NCI-H1930 (cell line): ENCODE results near the gene HMGXB3.

Experiments used
- DNase-seq, 2 experiments: peaks; one replicate each; lab custom pipeline; 2025; lab: John Stamatoyannopoulos, UW

The HMGXB3 gene

DNA sequence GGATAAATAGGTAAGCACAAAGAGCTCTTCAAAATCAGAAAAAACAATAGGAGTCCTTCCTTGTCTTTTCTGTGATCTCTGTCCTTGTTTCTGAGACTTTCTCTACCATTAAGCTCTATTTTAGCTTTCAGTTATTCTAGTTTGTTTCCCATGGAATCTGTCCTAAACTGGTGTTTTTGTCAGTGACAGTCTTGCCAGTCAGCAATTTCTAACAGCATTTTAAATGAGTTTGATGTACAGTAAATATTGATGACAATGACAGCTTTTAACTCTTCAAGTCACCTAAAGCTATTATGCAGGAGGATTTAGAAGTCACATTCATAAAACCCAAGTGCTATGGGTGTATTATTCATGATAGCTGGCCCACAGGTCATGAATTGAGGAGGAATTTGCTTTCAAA lies 18.0 kb upstream of the HMGXB3 start:
- DNase-seq = no peak

DNA sequence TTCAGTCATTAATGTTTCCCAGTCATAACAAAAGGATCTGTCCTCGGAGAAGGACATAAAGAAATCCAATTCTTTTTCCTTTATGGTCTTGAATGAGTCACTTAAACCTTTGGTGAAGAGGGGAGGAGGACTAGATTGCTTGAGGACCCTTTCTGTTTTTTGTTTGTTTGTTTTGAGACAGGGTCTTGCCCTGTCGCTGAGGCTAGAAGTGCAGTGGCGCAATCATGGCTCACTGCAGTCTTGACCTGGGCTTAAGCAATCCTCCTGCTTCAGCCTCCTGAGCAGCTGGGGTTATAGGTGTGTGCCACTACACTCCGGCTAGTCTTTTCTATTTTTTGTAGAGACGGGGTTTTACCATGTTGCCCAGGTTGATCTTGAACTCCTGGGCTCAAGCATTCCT lies 12.4 kb upstream of the HMGXB3 start:
- DNase-seq = no peak

- peak; percentile 7 to 41 for DNase-seq
Observed at GRCh38 chr5:149990518-149991376, 9.8 kb upstream of the HMGXB3 start.

DNA sequence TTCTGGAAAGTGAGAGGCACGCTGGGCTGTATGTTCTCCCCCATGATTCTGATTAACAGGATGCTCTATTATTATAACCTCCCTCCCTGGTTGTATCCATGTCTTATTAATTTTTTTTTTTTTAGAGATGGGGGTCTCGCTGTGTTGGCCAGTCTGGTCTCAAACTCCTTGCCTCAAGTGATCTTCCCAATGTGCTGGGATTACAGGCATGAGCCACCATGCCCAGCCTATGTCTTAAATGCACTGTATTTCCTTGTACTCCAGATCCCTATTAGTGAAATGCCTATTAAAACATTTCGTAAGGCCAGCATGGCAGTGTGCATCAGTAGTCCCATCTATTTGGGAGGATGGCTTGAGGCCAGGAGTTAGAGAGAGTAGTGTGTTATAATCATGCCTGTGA lies 7.1 kb upstream of the HMGXB3 start:
- no peak for DNase-seq

DNA sequence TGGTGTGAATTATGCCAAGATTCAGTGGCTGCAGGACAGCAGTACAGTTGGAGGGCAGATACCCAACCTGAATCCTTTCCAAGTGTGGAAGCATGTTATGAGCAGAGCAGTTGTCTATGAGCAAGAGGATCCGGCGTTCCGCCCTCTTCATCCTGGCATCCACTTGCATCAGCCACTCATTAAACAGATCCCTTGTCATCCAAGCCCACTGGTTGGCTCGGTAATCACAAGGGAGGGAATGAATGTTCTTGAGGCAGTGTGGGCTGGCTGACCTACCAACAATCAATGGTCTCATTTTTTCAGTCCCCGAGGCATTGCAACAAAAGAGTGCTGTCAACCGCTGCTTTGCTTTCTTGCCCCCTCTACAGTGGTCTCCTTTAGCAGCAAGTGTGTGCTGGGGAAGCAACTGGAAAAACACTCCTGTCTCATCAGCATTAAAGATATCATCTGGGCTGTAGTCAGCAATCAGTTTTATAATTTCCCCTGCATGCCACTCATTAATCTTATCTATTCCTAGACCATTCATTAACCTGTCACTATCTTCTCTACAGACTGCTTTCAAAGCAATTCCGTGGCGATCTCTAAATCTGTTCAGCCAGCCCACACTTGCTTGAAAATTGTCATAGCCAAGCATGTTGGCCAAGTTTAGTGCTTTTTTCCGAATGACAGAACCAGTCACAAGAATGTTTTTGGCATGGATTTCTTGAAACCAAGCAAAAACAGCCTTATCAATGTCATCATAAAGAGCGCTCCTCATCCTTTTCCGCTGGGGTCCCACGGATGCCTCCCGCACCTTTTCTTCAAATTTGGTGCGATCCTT lies 4.9 kb upstream of the HMGXB3 start:
- no peak for DNase-seq

GRCh38 chr5:149996205-149996890 lies 4.2 kb upstream of the HMGXB3 start:
- no peak for DNase-seq

GRCh38 chr5:149998281-149998680 lies 2.3 kb upstream of the HMGXB3 start:
- DNase-seq = no peak

DNA sequence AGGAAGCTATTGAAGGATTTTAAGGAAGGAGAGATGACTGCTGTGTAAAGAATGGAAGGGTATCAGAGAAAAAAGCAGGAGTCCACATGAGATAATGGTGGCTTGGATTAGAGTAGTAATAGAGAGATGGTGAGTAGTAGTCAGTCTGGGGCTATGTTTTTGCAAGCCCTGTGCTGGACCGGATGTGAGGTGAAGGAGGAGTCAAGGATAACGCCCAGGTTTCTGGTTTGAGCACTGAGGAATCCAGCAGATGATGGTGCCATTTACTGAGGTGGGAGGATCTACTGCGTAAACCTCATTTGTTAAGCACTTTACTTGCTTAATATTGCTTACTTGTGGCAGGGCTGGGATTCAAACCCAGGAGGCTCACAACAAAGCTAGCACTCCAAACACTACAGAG lies 1.2 kb upstream of the HMGXB3 start:
- no peak for DNase-seq

- no peak for DNase-seq
Observed at GRCh38 chr5:149999866-150000255, 678 bp upstream of the HMGXB3 start.

GRCh38 chr5:150000990-150001659 lies 586 bp downstream of the HMGXB3 start:
- DNase-seq = no peak

GRCh38 chr5:150001660-150002486 lies 1.3 kb downstream of the HMGXB3 start:
- DNase-seq = no peak

GRCh38 chr5:150006318-150006717 lies 5.8 kb downstream of the HMGXB3 start:
- DNase-seq = no peak

- no peak for DNase-seq
Observed at GRCh38 chr5:150007050-150007449, 6.5 kb downstream of the HMGXB3 start.

GRCh38 chr5:150009671-150010387 lies 9.3 kb downstream of the HMGXB3 start:
- DNase-seq = no peak

DNA sequence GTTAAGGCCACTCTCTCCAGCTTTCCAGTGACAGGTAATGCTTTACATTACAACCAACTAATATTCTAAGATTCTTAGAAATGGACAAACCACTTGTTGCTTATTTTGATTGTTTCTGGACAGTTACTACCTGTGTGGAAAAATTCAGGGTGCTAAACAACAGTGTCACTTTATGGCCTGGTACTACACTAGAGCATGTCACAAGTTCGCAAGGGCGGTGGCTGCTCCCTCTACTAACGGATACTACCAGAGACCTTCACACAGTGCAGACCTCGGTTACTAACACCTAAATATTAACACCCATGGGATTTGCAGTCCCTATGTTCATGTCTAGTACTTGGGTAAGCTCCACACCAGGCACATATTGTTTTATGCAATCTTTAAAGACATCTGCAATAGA lies 13.4 kb downstream of the HMGXB3 start:
- no peak for DNase-seq

DNA sequence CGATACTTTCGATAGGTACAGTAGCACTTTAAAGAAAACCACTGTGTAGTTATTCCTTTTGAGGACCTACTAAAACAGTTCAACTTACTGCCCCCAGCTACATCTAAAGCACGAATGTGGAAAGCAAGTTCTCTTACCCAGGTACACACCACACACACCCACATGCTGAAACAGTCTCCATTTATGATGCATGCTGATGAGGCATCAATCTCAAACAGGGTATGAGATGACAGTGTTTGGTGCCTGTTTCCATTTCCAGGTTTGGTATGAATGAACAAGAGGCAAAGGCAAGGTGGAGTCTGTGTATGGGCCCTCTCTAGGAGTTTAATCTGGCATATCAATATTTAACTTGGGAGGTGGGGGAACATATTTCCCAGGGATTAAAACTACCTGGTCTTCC lies 13.9 kb downstream of the HMGXB3 start:
- no peak for DNase-seq

DNA sequence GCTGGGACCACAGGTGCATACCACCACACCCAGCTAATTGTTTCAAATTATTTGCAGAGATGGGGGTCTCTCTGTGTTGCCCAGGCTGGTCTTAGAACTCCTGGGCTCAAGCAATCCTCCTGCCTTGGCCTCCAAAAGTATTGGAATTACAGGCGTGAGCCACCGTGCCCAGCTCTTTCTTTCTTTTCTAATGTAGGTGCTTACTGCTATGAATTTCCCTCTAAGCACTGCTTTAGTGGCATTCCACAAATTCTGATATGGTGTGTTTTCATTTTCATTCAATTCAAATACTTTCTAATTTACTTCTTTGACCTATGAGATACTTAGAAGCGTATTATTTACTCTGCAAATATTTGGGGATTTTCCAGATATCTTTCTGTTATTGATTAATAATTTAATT lies 14.9 kb downstream of the HMGXB3 start:
- DNase-seq = no peak

DNA sequence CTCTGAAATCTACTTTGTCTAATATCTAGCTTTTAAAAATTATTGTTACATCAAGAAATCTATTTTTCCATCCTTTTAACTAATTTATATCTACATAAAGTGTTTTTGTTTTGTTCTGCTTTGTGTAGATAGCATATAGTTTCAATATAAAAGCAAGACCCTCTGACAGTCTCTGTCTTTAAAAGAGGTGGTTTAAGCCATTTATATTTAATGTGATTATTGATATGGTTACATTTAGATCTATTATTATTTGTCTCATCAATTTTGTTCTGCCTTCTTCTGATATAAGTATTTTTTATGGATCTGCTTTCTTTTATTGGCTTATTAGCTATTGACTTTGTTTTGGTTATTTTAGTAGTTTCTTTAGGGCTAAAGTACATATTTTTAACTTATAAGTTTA lies 16.0 kb downstream of the HMGXB3 start:
- no peak for DNase-seq

DNA sequence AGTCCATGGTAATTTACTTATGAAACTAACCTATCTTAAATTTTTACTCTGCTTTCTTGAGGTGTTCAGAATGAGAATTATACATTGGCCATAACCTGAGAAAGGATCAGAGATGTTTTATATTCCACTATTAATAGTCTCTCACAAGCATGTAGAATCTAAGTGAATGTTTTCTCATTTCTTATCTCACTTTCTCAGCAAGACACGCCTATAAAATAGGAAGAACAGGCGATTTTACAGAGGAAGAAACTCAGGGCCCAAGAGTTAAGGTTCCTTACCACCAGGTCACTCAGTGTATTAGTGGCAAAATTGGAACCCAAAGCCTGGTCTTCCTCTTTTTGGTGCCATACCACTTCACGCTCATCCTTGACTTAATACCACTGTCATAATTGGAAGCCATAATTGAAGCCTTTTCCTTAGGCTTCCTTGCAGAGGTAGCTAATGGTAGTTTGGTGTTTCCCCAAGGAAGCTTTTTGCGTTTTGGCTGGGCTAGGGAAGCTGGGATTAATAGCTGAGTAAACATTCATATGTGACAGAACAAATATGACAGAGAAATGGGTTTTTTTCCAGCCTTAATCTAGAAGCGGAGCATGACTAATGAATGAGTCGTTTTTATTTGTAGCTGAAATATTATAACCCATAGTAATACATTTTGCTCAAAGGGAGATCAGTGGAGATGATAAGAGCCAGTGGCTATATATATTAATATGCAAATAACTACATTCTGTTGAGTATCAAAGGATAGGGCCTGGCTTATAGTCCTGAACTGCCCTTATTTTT lies 16.9 kb downstream of the HMGXB3 start:
- DNase-seq = no peak

- no peak for DNase-seq
Observed at GRCh38 chr5:150020249-150020648, 19.7 kb downstream of the HMGXB3 start.
